NT2/D1 (cell line): ENCODE measurements around the gene DPP8.

ENCODE experiments used
- SUZ12 ChIP-seq: IDR thresholded peaks from 2 replicates; pipeline ENCODE4 v1.6.1; 2011; ENCODE audit not compliant: insufficient read length, insufficient read depth; ENCODE audit errors: extremely low read depth
- YY1 ChIP-seq: IDR thresholded peaks from 2 replicates; pipeline ENCODE4 v1.6.1; 2011; ENCODE audit not compliant: insufficient read length, insufficient read depth

DNA sequence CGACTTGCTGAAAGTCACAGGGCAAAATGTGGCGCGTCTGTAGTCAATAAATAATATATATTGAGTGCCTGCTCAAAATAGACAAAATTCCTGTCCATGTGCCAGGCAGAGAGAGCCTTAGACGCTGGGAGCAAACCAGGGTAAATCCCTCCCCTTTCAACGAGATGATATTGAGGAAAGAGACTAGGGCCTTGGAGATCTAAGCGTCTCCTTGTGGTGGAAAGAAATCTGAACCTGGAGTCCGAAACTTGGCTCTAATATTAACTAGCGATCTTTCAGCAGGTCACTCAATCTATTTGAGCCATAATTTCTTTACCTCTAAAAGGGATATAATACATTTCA is 348 bp upstream of the DPP8 start:
- TF ChIP-seq YY1 (no peak), SUZ12 (no peak)
